Suppressor macrophage treated with lipopolysaccharide for 1 hour (primary cell): ENCODE results near the gene PMEPA1.
A peak's percentile ranks its signal among the peaks of the same experiment; 100 is the strongest.

Experiments
- DNase-seq, 3 donors: peaks; one replicate each; pipeline ENCODE4 v3.0.0-alpha.2; 2020 to 2022

Gene PMEPA1

GRCh38 chr20:57709823-57710799 lies at the start of gene PMEPA1:
Gene PMEPA1, minus strand, starts transcription at chr20:57710015. Its CDS starts 433 bp downstream, at chr20:57709582.
- DNase-seq: peak; percentile 95 to 99 (median 97)

- no peak for DNase-seq
Measured at GRCh38 chr20:57757767-57758166, 48.0 kb upstream of the PMEPA1 start.

- DNase-seq: no peak
Measured at GRCh38 chr20:57756921-57757320, 47.1 kb upstream of the PMEPA1 start.

GRCh38 chr20:57756213-57756612 lies 46.4 kb upstream of the PMEPA1 start:
- no peak for DNase-seq

GRCh38 chr20:57755609-57756008 lies 45.8 kb upstream of the PMEPA1 start:
- DNase-seq: no peak

GRCh38 chr20:57754190-57754589 lies 44.4 kb upstream of the PMEPA1 start:
- DNase-seq: no peak

- no peak for DNase-seq
Measured at GRCh38 chr20:57753332-57754164, 43.7 kb upstream of the PMEPA1 start.

GRCh38 chr20:57751411-57751810 lies 41.6 kb upstream of the PMEPA1 start:
- peak in 1 of 3 donors; percentile 28 for DNase-seq

- peak in 2 of 3 donors; percentile 36 to 40 for DNase-seq
Measured at GRCh38 chr20:57749869-57750268, 40.1 kb upstream of the PMEPA1 start.

- DNase-seq: peak in 1 of 3 donors; percentile 30
Measured at GRCh38 chr20:57749131-57749690, 39.4 kb upstream of the PMEPA1 start.

- DNase-seq: peak; percentile 99
Measured at GRCh38 chr20:57748601-57749130, 38.9 kb upstream of the PMEPA1 start.

GRCh38 chr20:57747861-57748481 lies 38.2 kb upstream of the PMEPA1 start:
- peak in 1 of 3 donors; percentile 28 for DNase-seq

- peak in 1 of 3 donors; percentile 68 for DNase-seq
Measured at GRCh38 chr20:57746832-57747404, 37.1 kb upstream of the PMEPA1 start.

- no peak for DNase-seq
Measured at GRCh38 chr20:57746201-57746600, 36.4 kb upstream of the PMEPA1 start.

GRCh38 chr20:57744206-57744605 lies 34.4 kb upstream of the PMEPA1 start:
- DNase-seq: no peak

- no peak for DNase-seq
Measured at GRCh38 chr20:57743450-57744095, 33.8 kb upstream of the PMEPA1 start.

GRCh38 chr20:57742507-57743181 lies 32.8 kb upstream of the PMEPA1 start:
- no peak for DNase-seq

- DNase-seq: no peak
Measured at GRCh38 chr20:57738484-57738883, 28.7 kb upstream of the PMEPA1 start.

GRCh38 chr20:57738053-57738452 lies 28.2 kb upstream of the PMEPA1 start:
- no peak for DNase-seq

GRCh38 chr20:57737349-57737748 lies 27.5 kb upstream of the PMEPA1 start:
- no peak for DNase-seq
